DMS 273 (cell line): Measurements from ENCODE around the gene HHAT.
A peak's percentile ranks its signal among the peaks of the same experiment; 100 is the strongest.
"Not testable (repeated sequence)": the region's sequence is repeated elsewhere in the genome, so short reads cannot be mapped to it uniquely, and the experiment has no call there.

Experiments used
- DNase-seq: peaks from one replicate; lab custom pipeline; 2025; ENCODE audit not compliant: unreplicated experiment; lab: John Stamatoyannopoulos, UW

HHAT gene

DNA sequence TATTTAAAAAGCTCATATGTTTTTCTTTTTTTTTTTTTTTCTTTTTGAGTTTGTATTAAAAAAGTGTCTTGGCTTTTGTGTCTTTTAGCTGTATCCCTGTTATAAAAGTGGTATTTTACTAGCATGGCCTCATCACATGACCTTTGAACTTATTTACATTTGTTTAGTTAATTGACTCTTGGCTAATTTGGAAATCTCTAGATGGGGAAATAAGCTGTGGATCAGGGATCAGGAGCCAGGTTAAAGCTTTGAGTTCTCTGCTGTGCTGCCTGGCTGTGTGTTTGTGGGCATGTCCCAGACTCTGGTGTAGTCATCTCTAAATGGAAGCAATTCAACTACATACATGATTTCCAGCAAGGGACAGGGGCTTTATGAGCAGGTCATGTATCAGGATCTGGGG, 56.5 kb downstream of the HHAT start:
- DNase-seq, result no peak

DNA sequence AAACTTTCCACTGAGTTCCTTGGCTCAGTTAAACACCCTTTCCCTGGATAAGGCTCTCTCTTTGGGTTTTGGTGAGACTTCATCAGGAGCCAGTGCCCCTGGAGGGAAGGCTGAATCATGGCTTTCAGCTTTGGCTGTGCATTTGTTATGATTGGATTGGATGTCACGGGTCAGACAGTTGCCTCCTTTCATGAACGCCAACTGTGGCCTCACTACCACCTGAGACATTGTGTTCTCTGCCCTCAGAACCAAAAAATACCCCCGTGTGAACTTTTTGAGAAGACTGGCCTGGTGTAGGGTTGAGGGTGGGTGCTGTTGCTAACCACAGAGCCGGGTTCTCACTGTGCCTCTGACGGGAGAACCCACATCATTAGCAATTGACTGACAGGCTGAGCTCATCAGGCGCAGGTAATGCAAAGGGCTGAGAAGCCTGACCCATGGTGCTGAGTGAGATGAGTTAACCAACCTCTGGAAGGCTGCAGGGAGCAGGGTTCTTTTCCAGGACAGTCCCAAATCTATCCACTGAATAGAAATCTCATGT, 65.6 kb downstream of the HHAT start:
- peak; percentile 35 for DNase-seq

DNA sequence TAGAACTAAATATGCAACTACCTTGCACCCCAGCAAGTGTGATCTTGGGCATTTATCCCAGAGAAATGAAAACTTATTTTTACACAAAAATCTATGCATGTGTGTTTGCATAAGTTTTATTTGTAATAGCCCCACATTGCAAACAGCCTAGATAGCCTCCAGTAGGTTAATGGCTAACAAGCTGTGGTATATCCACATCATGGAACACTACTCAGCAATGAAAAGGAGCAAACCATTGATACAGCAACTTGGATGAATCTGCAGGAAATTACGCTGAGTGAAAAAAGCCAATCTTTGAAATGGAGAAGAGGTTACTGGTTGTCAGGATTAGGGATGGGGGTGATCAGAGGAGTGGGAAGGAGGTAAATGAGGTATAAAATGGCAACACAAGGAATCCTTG, 67.8 kb downstream of the HHAT start:
- DNase-seq, result no peak

DNA sequence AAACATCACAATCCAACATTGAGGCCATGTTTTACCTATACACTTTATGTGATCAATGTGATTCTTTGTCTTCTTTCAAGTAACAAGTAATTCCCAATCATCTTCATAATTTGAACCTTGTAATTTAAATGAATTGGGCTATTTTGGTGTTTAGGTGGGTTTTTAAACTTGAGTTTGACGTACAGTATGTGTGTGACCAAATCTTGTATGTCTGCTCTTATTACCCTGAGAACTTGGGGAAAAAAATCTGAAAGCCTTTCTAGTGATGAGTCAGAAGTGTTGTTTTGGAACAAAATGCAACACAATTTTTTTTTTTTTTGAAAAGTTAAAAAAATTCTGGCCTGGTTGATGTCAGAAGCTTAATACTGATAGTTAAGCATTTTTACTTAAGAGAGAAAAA, 68.5 kb downstream of the HHAT start:
- no peak for DNase-seq

DNA sequence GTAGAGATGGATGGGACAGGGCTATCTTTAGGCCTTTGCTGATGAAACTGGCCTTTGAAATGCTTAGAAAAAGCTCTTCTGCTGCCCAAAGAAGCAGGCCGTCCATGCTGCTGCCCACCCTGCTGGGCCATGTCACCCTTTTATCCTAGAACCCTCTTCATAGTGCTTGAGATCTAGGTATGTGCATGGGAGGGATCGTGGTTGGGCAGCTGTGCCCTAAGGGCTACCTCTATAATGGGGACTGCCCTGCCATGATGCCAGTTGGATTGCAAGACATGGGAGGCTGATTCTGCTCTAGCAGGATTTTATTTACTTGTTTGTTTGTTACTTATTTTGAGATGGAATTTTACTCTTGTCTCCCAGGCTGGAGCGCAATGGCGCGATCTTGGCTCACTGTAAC, 69.0 kb downstream of the HHAT start:
- DNase-seq, result no peak

DNA sequence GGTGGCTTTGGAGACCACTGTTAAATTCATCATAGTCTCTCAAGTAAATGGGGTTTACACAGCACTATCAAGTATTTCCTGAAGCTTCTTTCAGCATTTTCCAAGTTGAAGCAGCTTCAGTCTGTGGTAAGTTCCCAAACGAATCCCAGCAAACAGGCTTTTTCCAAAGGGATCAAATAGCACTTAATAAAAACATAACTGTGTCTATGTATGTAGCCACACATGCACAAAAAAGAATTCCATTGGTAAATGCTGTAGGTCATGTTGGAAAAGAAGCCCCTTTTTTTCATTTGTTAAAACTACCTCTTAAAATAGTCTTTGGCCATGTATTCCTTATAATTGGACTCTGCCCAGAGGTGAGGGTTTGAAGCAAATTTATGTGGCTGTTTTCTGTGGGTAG, 69.8 kb downstream of the HHAT start:
- no peak for DNase-seq

DNA sequence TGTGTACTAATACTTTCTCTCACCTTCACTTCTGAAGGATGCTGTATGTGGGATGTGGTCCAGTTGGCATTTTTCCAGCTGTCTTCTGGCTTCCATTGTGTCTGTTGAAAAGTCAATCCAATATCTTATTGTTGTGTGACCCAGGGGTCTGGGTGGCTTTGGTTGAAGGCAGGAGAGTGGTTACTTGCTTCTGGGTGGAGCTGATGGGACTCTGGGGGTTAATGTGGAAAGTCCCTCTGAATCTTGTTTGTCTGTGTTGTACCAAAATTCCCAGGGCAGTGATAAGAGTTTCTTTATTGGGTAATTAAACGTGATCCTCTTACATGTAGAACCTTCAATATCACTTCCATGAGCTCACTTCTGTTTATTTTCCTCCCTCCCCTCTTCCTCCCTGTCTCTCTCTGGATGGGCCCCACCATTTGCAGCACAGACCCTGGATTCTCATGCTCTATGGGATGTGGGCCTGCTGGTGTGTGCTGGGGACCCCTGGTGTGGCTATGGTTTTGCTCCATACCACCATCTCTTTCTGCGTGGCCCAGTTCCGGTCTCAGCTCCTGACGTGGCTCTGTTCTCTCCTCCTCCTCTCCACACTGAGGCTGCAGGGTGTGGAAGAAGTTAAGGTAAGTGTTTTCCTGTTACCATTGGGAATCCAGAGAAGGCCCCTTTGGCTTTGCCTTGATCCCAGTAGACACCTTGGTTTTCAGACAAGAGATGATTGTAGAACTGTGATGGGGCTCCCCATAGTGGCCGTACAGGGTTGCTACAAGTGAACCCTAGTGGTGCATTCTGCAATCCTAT, 71.5 kb downstream of the HHAT start:
- DNase-seq, result peak; percentile 84

DNA sequence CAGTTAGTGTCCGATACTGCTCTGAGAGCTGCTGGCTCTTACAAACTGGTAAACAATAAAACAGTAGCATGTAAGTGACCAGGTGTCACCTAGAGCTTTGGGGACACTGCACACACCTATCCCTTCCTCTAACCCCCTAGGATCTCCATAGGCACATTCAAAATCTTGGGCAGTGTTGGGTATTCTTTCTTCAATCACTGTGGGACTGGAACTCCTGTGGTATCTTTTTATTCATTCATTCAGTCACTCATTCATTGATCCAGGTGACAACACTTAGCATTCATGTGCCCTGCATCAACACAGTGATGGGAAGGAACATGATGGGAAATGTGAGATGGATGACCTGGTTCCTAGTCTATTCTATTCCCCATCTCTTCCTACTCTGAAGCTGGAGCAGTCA, 73.9 kb downstream of the HHAT start:
- DNase-seq, result no peak

DNA sequence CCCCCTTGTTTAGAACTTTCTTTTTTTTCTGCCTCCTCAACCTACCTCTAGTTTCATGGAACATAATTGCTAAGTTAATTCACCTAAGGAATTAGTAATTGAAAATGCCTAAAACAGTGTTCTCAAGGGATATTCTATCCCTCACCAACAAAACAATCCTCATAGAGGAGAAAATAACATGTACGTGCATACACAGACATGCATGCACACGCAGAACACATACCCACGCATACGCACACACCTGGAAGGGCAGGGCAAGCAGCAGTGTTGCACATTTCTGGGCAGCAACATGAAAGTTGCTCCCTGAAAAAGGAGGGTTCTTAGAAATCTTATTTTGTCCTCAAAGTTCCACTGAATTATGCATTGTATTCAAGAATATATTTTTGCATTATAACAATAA, 76.6 kb downstream of the HHAT start:
- no peak for DNase-seq

DNA sequence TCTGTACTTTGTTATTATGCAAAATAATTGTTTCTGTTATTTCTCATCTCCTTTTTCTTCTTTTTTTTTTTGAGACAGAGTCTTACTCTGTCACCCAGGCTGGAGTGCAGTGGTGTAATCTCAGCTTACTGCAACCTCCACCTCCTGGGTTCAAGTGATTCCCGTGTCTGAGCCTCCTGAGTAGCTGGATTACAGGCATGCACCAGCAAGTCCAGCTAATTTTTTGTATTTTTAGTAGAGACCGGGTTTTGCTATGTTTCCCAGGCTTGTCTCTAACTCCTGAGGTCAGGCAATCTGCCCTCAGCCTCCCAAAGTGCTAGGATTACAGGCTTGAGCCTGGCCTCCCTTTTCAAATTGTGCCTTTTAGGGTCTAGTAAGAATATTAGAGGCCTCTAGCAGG, 77.6 kb downstream of the HHAT start:
- DNase-seq, result not testable (repeated sequence)

DNA sequence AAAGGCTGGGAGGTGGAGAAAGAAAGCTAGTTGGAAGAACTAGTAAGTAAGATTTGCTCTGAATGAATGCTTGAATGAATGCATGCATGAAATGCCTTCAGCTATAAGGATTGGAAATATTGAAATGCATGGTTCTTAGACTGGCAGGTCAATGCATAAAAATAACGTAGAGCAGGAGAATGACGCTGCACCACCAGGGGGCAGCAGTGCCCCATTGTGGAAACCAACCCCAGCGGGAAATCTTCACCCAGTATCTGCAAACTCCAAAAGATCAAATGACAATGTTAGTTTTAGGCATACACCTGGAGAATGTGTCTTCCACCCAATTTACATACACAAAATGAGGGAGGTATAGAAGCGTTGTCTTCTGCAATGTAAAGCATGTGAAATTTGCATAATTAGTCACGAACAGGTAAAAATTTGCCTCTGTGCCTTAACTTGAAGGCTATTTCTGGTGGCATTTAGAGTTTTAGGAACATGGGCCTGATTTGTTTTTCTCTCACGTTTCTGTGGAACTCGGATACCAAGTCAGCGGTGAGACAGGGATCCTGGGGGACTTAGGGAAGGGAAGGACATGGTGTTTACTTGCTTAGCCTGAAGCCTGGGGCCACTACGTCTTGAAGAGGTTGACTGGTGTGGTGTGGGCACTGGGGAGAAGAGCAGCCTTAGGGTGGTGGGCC, 78.6 kb downstream of the HHAT start:
- DNase-seq, result peak; percentile 88

DNA sequence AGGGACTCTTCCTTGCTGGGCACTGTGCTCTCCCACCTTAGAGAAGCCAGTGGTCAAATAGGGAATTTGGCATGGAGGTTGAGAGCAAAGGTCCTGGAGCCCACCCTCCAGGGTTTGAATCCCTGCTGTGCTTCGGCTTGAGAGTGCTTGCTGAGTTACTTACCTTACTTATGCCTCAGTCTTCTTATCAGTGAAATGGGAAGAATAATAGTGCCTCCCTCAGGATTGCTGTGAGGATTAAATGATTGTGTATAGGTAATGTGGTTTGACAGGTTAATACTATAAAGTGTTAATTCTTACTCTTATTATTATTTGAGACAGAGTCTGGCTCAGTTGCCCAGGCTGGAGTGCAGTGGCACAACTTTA, 79.2 kb downstream of the HHAT start:
- no peak for DNase-seq

DNA sequence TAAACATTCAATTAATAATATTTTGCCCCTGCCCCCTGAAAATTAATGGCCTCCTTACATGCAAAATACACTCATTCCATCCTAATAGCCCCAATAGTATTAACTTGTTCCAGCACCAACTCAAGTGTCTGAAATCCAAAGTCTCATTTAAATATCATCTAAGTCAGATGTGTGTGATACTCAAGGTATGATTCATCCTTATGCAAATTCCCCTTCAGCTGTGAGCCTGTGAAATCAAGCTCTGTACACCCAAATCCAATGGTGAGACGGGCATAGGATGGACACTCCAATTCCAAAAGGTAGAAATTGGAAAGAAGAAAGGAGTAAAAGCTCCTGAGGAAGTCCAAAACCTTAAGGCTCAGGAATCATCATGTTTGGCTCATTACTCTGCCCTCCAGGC, 83.5 kb downstream of the HHAT start:
- no peak for DNase-seq

DNA sequence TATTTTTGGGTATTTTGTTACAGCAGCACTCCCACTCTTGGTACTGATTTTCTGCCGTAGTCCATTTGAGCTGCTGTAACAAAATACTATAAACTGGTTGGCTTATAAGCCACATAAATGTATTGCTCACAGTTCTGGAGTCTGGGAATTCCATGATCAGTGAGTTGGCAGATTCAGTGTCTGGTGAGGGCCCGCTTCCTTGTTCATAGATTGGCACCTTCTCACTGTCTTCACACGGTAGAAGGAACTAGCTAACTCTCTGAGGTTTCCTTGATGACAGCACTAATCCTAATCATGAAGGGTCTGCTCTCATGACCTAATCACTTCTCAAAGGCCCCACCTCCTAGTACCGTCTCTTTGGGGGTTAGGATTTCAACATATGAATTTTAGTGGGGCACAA, 85.2 kb downstream of the HHAT start:
- no peak for DNase-seq

DNA sequence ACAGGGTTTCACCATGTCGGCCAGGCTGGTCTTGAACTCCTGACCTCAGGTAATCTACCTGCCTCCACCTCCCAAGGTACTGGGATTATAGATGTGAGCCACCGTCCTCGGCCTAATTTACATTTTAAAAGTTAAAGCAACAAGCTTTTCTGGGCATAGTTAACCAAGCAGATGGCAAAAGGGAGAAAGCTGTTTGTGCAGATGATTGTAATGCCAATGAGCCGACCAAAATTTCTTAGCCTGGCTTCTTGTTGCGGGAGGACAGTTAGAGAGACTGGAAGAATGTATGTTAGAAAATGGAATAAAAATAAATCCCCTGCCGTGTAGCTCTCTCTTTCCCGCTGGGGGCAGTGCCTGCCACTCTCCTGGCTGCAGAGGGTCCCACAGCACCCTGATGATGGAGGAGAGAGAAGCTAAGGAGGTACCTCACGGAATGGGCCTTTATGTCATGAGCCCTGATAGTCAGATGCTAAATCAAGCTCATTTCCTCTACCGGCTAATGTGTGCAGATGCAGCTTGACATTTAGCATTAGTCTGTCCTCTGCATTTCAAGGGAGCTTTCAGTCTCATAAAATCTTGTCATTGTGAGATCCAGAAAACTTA, 87.2 kb downstream of the HHAT start:
- peak; percentile 76 for DNase-seq

DNA sequence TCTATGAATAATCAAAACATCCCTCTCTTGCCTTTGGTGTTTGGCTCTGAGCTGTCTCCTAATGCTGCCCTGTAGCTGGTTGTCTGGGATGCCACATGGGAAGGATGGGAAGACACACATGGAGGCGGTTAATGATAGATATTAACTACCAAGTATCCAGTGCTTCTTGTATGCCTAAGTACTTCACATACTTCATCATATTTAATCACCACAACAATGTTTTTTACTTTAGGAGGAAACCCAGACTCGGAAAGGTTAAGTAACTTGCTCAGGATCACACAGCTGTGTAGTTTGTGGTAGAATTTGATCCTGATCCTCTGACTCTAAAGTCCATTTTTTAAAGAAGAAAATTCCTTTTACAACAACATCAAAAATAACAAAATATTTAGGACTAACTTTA, 88.0 kb downstream of the HHAT start:
- DNase-seq, result no peak

DNA sequence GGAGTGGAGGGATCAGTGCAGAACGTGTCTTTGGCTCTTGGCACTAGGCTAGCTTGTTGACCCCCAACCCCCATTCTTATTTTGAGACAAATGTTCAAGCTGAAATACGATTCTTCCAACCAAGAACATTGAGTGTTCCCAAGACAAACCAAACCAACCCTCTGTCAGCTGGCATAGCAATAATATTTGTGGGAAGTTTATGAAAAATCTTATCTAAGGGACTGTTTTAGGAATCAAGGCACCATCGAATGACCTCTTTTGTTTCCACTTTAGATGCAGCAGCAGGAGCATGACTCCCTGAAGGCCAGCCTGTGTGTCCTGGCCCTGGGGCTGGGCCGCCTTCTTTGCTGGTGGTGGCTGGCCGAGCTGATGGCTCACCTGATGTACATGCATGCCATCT, 89.2 kb downstream of the HHAT start:
- no peak for DNase-seq

DNA sequence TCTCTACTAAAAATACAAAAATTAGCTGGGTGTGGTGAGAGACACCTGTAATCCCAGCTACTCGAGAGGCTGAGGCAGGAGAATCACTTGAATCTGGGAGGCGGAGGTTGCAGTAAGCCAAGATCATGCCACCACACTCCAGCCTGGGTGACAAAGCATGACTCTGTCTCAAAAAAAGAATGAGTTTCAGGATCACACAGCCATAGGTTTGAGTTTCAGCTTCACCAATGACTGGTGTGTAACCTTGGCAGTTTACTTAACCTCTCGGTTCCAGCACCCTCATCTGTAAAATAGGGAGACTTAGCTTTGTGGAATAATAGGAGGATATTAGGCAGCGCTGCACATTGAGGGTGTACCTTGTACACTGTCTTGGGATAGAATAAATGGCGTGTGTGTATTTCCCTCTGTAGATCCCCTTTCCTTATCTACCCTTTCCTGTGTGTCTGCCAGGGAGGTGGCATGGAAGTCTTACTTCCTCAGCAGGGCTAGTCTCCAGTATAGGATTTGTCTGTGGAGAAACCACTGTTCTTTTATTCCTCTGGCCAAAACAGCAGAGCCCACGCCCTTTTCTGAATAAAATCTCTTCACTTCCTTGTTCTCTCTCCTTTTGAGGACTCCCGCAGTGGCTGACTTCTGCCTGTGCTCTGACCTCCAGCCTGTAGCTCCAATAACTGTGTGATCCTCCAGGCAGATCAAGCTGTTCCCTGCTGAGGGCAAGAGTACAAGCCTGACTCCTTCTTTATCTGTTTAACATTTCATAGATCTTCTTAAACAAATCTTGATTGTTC, 90.4 kb downstream of the HHAT start:
- DNase-seq, result no peak

DNA sequence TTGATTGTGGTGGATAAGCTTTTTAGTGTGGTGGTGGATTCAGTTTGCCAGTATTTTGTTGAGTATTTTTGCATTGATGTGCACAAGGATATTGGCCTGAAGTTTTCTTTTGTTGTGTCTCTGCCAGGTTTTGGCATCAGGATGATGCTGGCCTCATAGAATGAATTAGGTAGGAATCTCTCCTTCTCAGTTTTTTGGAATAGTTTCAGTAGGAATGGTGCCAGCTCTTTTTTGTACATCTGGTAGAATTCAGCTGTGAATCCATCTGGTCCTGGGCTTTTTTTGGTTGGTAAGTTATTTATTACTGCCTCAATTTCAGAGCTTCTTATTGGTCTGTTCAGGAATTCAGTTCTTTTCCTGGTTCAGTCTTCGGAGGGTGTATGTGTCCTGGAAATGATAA, 98.0 kb downstream of the HHAT start:
- DNase-seq, result peak; percentile 64

DNA sequence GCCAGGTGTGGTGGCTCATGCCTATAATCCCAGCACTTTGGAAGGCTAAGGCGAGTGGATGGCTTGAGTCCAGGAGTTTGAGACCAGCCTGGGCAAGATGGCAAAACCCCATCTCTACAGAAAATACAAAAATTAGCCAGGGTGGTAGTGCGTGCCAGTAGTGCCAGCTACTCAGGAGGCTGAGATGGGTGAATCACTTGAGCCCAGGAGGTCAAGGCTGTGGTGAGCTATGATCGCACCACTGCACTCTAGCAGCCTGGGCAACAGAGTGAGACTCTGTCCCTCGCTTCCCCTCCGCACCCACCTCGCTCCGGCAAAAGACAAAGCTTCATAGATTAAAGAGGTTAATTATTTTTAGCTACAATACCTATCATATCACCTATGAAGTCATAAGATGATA, 100.0 kb downstream of the HHAT start:
- DNase-seq, result no peak

DNA sequence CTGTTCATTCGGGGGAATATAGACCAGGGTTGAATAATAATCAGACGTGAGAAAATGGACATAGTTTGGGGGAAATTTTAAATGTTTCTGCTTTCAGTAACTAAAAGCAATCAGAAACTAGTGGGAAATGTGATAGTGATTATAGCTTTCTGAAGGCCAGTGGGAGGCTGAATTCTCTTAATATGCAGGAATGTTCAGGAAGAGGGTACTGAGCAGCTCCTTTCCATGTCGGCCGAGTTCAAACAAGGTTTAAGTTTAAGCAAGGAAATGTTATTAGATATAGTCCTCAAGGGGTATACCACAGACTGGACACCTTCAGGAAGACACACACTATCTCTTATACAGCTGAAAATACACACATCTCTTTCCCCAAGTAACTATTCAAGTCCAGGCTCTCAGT, 105.5 kb downstream of the HHAT start:
- no peak for DNase-seq
